GM23338 (cell line): ENCODE measurements around the gene DHRSX. TPM values are rescaled to one million over a fixed set of nuclear protein-coding genes. Genes with fewer than 3 reads are reported as not detected.

Experiments
- ATAC-seq: fragments of 200-7000 bp; cut with Tn5 transposase; 3 replicates; pipeline ENCODE4 v1.9.1; 2020
- DNase-seq: peaks from one replicate; pipeline ENCODE4 v3.0.0-alpha.2; 2015; ENCODE audit warnings: low spot score
- H2AFZ ChIP-seq: fragments of 200-600 bp; sonication (generic); 2 replicates; pipeline ENCODE4 v1.8.0; 2016; ENCODE audit warnings: antibody characterized with exemption, mild to moderate bottlenecking, moderate library complexity
- H3F3A ChIP-seq: fragments of 200-600 bp; sonication (generic); replicated peaks from 2 replicates; pipeline ENCODE4 v1.8.0; 2017; ENCODE audit warnings: antibody characterized with exemption, mixed run types, low read depth
- H3K27ac ChIP-seq: fragments of 200-600 bp; sonication (generic); 2 replicates; pipeline ENCODE4 v1.6.1; 2016; ENCODE audit warnings: low read depth
- H3K27me3 ChIP-seq: fragments of 200-600 bp; sonication (generic); 2 replicates; pipeline ENCODE4 v1.8.0; 2016; ENCODE audit warnings: mild to moderate bottlenecking, mixed run types, moderate library complexity; ENCODE audit not compliant: insufficient read depth
- H3K36me3 ChIP-seq: fragments of 200-600 bp; sonication (generic); 2 replicates; pipeline ENCODE4 v1.8.0; 2016; ENCODE audit warnings: mild to moderate bottlenecking; ENCODE audit not compliant: insufficient read depth
- H3K4me1 ChIP-seq: fragments of 200-600 bp; sonication (generic); 2 replicates; pipeline ENCODE4 v1.8.0; 2016; ENCODE audit warnings: mild to moderate bottlenecking, moderate library complexity; ENCODE audit not compliant: insufficient read depth
- H3K4me2 ChIP-seq: fragments of 200-600 bp; sonication (generic); 2 replicates; pipeline ENCODE4 v1.7.1; 2017; ENCODE audit warnings: mixed run types
- H3K4me3 ChIP-seq: fragments of 200-600 bp; sonication (generic); 2 replicates; pipeline ENCODE4 v1.6.1; 2016; ENCODE audit warnings: mixed run types
- H3K79me2 ChIP-seq: fragments of 200-600 bp; sonication (generic); replicated peaks from 2 replicates; pipeline ENCODE4 v1.8.0; 2017; ENCODE audit warnings: mild to moderate bottlenecking; ENCODE audit not compliant: insufficient read depth
- H3K9me2 ChIP-seq: fragments of 200-600 bp; sonication (generic); 2 replicates; pipeline ENCODE4 v1.8.0; 2017; ENCODE audit not compliant: insufficient read depth
- H4K20me1 ChIP-seq: fragments of 200-600 bp; sonication (generic); replicated peaks from 2 replicates; pipeline ENCODE4 v1.8.0; 2017; ENCODE audit warnings: mild to moderate bottlenecking; ENCODE audit not compliant: insufficient read depth
- H3K27ac Mint-ChIP-seq: 2 replicates; pipeline ENCODE4 v1.8.0; 2020; ENCODE audit warnings: inconsistent platforms, mild to moderate bottlenecking, moderate library complexity, mixed read lengths
- H3K27me3 Mint-ChIP-seq: 3 replicates; pipeline ENCODE4 v1.8.0; 2022; ENCODE audit warnings: low read depth, mild to moderate bottlenecking, moderate library complexity, mixed read lengths, inconsistent platforms; ENCODE audit not compliant: insufficient read depth, poor library complexity
- H3K36me3 Mint-ChIP-seq: 3 replicates; pipeline ENCODE4 v1.8.0; 2021; ENCODE audit warnings: low read depth, mild to moderate bottlenecking, inconsistent platforms, moderate library complexity, mixed read lengths
- H3K4me1 Mint-ChIP-seq: 3 replicates; pipeline ENCODE4 v1.8.0; 2020; ENCODE audit warnings: mild to moderate bottlenecking, inconsistent platforms, mixed read lengths
- H3K4me3 Mint-ChIP-seq: 3 replicates; pipeline ENCODE4 v1.8.0; 2021; ENCODE audit warnings: moderate library complexity, mild to moderate bottlenecking, inconsistent platforms, mixed read lengths
- H3K9me3 Mint-ChIP-seq: 3 replicates; pipeline ENCODE4 v1.8.0; 2020; ENCODE audit warnings: moderate library complexity, mild to moderate bottlenecking, inconsistent platforms, mixed read lengths
- CREB1 ChIP-seq: fragments of 250-450 bp; sonication (Bioruptor Pico); IDR thresholded peaks from 2 replicates; pipeline ENCODE4 v1.5.0; 2020; ENCODE audit warnings: low read depth, mild to moderate bottlenecking, moderate library complexity
- EZH2 ChIP-seq: fragments of 200-600 bp; sonication (generic); IDR thresholded peaks from one replicate; pipeline ENCODE4 v1.8.0; 2017; ENCODE audit warnings: antibody characterized with exemption, mild to moderate bottlenecking, low read depth; ENCODE audit not compliant: unreplicated experiment
- EZH2phosphoT487 ChIP-seq: fragments of 200-600 bp; sonication (generic); IDR thresholded peaks from one replicate; pipeline ENCODE4 v1.8.1; 2018; ENCODE audit warnings: antibody characterized with exemption; ENCODE audit not compliant: unreplicated experiment
- JUNB ChIP-seq: IDR thresholded peaks from one replicate; pipeline ENCODE4 v1.6.1; 2016; ENCODE audit warnings: antibody characterized with exemption; ENCODE audit not compliant: unreplicated experiment
- NANOG ChIP-seq: IDR thresholded peaks from 2 replicates; pipeline ENCODE4 v1.6.1; 2016; ENCODE audit warnings: antibody characterized with exemption, borderline replicate concordance
- POLR2AphosphoS5 ChIP-seq: IDR thresholded peaks from 2 replicates; pipeline ENCODE4 v1.6.1; 2016; ENCODE audit warnings: antibody characterized with exemption, low read depth
- REST ChIP-seq: IDR thresholded peaks from one replicate; pipeline ENCODE4 v1.6.1; 2018; ENCODE audit warnings: antibody characterized with exemption; ENCODE audit not compliant: unreplicated experiment
- STAT1 ChIP-seq: IDR thresholded peaks from one replicate; pipeline ENCODE4 v1.6.1; 2016; ENCODE audit warnings: antibody characterized with exemption; ENCODE audit not compliant: unreplicated experiment
- ZNF114 ChIP-seq: fragments of 250-450 bp; sonication (Bioruptor Pico); IDR thresholded peaks from 2 replicates; pipeline ENCODE4 v1.5.0; 2020; ENCODE audit warnings: mild to moderate bottlenecking, moderate library complexity
- ZNF331 ChIP-seq: fragments of 250-450 bp; sonication (Bioruptor Pico); IDR thresholded peaks from 2 replicates; pipeline ENCODE4 v1.5.0; 2020; ENCODE audit warnings: low read depth, mild to moderate bottlenecking, moderate library complexity
- polyA plus RNA-seq: library from polyadenylated mRNA; unstranded; fragments of >200 nt; fragmentation: Nextera tagmentation; extraction: Ambion mirVana; gene quantifications from 2 replicates; pipeline ENCODE4 v1.2.1, GENCODE V29; 2016
- total RNA-seq: library from RNA; depleted of rRNA; stranded (reverse); fragments of >200 nt; shearing (Covaris generic); gene quantifications from 2 replicates; pipeline ENCODE4 v1.2.3, GENCODE V29; 2014

The DHRSX gene
- total and polyA plus RNA-seq, 2 experiments from 2014 or later = 33.9 to 43.0 TPM

GRCh38 chrX:2183193-2183725, 317.5 kb downstream of the DHRSX start:
- no peak for ATAC-seq
- Mint-ChIP-seq H3K36me3 (peaks cover 13% of the 10 kb centered on the region), H3K27me3 (peaks cover 9% of the 10 kb centered on the region), H3K4me3 (no peak overlapping the region), H3K4me1 (peaks cover 15% of the 10 kb centered on the region), H3K27ac (no peak overlapping the region; the same call in 1 of the 2 replicates), H3K9me3 (peaks cover 13% of the 10 kb centered on the region)
- no peak for TF ChIP-seq CREB1 (CRISPR knock-in tag)
- TF ChIP-seq ZNF331 (CRISPR knock-in tag) = no peak
- no peak for TF ChIP-seq ZNF114 (CRISPR knock-in tag)
- TF ChIP-seq REST = no peak
- TF ChIP-seq JUNB = no peak
- TF ChIP-seq EZH2 = no peak
- no peak for TF ChIP-seq EZH2phosphoT487
- TF ChIP-seq POLR2AphosphoS5 = no peak
- Histone ChIP-seq H3K4me2 (peak overlapping the region; percentile 5; the same call in 1 of the 2 replicates), H3K79me2 (no peaks in the 10 kb centered on the region), H3K36me3 (no peaks in the 10 kb centered on the region), H3F3A (no peaks in the 10 kb centered on the region; the same call in 1 of the 2 replicates), H3K9me2 (no peaks in the 10 kb centered on the region), H3K27me3 (no peaks in the 10 kb centered on the region), H3K27ac (peak overlapping the region; percentile 79), H2AFZ (no peak overlapping the region), H4K20me1 (no peaks in the 10 kb centered on the region), H3K4me3 (no peak overlapping the region), H3K4me1 (peaks cover 13% of the 10 kb centered on the region)
- peak; percentile 19 for DNase-seq

DNA sequence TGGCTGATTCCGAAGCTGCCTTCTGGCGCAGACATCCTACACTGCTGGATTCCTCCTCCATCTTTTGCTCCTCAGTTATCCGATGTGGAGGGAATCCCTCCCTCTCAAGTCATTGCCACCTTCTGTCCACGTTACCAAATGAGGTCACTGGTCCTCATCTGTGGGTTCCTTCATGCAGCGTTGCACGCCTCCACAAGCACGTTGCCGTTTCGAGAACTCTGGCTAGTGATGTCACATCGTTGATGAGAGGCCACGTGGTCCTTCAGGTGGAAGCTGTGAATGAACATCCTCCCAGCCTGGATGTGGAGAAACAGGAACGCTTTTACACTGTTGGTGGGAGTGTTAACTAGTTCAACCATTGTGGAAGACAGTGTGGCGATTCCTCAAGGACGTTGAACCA, 323.2 kb downstream of the DHRSX start:
- no peak overlapping the region for H3K4me2 ChIP-seq
- Mint-ChIP-seq H3K27ac (0 out of 2 replicates have a peak overlapping the region, but pooled peaks have one; percentile 34), H3K4me3 (no peak overlapping the region), H3K9me3 (no peaks in the 10 kb centered on the region; the same call in 1 of the 3 replicates), H3K4me1 (peaks cover 3% of the 10 kb centered on the region), H3K27me3 (peaks cover 3% of the 10 kb centered on the region), H3K36me3 (peaks cover 10% of the 10 kb centered on the region; the same call in 2 of the 3 replicates)
- H3K79me2 ChIP-seq = no peaks in the 10 kb centered on the region
- no peaks in the 10 kb centered on the region; the same call in 1 of the 2 replicates for H3K4me1 ChIP-seq
- no peak overlapping the region for H2AFZ ChIP-seq
- H4K20me1 ChIP-seq = no peaks in the 10 kb centered on the region
- H3K27ac ChIP-seq = no peak overlapping the region
- H3F3A ChIP-seq = peaks cover 9% of the 10 kb centered on the region; the same call in 1 of the 2 replicates
- H3K4me3 ChIP-seq = no peak overlapping the region
- H3K27me3 ChIP-seq = no peaks in the 10 kb centered on the region
- H3K9me2 ChIP-seq = no peaks in the 10 kb centered on the region
- no peak for TF ChIP-seq POLR2AphosphoS5
- no peak for TF ChIP-seq CREB1 (CRISPR knock-in tag)
- no peak for TF ChIP-seq NANOG
- TF ChIP-seq STAT1 = no peak
- DNase-seq (no peak), ATAC-seq (no peak)
- no peaks in the 10 kb centered on the region for H3K36me3 ChIP-seq
